ELF-1 (cell line): ENCODE results near the gene CYP27B1.

Source experiments
- DNase-seq: peaks from one replicate; pipeline ENCODE4 v3.0.0-alpha.2; 2016; ENCODE audit warnings: low read depth, low spot score

The CYP27B1 gene

GRCh38 chr12:57765698-57766463 is 997 bp downstream of the CYP27B1 start:
- DNase-seq = peak; percentile 21

DNA sequence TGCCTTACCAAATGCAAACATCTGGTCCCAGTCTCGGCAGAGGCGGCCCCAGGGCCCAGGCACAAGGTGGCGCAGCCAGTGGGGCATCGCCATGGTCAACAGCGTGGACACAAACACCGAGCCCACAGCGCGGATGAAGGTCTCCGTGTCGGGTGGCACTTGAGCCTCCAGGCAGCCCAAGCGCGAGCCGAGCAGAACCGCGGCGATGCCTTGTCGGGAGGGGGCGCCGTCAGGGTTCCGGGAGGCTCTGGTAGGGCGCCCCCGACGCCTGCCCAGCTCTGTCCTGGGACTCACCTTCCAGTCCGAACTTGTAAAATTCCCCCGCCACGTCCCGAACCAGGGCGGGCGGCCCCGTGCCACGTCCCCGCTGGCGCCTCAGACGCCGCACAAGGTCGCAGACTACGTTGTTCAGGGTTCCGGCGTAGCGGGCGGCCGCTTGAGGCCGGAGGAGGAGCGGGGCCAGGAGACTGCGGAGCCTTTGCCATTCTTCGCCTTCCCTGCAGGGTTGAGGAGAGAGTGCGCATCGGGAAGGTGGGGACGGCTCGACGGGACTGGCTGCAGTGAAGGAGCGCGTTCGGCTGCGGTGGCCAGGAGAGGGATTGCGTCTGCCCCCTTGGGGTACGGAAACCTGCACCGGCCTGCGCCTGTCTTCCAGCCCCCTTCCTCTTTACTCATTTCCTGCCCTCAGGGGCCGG is 1.7 kb downstream of the CYP27B1 start:
- peak; percentile 75 for DNase-seq

GRCh38 chr12:57764662-57765002 is 2.2 kb downstream of the CYP27B1 start:
- no peak for DNase-seq

DNA sequence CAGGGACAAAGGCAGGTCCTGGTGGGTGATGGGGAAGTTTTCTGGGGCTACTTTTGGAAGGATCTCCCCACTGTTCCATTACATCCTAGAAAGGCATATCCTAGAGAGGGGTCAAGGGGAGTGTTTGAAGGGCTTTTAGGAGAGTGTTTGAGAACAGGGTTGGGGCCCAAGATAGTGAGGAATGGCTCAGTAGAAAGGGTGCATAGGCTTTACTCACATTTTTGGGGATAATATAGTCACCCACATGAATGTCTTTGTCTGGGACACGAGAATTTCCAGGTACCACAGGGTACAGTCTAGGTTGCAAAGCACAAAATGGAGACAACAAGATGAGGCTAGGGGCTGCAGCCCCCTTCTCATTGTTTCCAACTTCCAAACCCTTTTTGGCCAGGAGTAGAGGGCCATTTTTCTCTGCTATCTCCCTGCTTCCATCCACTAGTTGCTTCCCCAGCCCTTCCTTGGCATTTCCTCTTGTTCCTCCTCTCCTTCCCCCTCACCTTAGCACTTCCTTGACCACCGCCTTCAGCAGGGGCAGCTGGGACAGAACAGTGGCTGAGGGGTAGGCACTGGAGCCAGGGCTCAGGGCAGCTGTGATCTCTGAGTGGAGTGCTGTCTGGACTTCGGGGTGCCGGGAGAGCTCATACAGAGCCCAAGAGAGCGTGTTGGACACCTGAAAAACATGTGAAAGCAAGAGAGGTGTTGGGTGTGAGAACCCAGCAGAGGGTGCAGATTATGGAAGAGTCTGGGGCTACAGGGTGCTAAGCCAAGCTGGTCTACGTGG is 2.8 kb downstream of the CYP27B1 start:
- no peak for DNase-seq

DNA sequence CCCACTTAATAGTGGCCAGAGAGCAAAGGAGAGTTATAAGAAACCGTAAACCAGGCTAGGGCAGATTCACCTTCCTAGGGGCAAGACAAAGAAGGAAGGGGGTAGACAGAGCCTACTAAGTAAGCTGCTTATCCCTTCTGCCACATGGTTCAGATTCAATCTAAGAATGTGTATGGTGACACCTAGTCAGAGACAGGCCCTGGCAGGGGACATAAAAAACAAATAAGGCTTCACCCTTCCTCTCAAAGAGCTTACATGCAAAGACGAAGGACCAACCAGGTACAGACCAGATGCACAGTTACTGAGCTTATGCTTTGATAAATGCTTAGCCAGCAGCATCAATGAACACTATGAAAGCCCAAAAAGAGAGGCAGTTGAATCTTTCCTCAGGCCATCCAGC is 4.4 kb downstream of the CYP27B1 start:
- no peak for DNase-seq

DNA sequence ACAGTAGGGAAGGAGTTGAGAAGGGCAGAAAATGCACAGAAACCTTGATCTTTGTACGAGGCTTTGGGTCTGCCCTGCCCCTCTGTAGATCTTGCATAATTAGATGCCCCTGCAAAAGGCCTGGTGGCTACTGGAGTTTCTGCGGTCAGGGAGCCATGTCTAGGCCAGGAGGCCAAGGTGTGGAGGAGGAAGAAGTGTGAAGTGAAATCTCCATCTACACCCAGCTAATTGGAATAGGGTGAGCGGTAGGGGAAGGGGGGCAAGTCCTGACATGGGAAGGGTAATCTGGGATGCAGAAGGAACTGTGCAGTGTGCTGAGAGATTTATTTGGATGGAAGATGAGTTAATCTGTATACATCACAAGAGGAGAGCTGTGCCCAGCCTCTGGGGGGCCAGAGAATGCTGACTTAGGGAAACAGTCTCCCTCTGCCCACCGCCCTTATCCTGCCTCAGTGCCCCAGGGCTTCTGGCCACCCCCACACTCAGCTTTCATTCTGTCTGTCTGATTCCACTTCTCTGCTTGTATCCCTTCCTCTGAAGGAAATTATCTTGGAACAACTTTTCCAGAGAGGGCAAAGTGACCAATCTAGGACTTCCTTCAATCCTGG is 5.4 kb downstream of the CYP27B1 start:
- DNase-seq = no peak

GRCh38 chr12:57760347-57760982 is 6.4 kb downstream of the CYP27B1 start:
- peak; percentile 27 for DNase-seq

GRCh38 chr12:57759360-57759980 is 7.4 kb downstream of the CYP27B1 start:
- DNase-seq = no peak

- DNase-seq = no peak
These were observed 8.1 kb downstream of the CYP27B1 start for GRCh38 chr12:57758552-57759359.

GRCh38 chr12:57757771-57758170 is 9.1 kb downstream of the CYP27B1 start:
- no peak for DNase-seq

DNA sequence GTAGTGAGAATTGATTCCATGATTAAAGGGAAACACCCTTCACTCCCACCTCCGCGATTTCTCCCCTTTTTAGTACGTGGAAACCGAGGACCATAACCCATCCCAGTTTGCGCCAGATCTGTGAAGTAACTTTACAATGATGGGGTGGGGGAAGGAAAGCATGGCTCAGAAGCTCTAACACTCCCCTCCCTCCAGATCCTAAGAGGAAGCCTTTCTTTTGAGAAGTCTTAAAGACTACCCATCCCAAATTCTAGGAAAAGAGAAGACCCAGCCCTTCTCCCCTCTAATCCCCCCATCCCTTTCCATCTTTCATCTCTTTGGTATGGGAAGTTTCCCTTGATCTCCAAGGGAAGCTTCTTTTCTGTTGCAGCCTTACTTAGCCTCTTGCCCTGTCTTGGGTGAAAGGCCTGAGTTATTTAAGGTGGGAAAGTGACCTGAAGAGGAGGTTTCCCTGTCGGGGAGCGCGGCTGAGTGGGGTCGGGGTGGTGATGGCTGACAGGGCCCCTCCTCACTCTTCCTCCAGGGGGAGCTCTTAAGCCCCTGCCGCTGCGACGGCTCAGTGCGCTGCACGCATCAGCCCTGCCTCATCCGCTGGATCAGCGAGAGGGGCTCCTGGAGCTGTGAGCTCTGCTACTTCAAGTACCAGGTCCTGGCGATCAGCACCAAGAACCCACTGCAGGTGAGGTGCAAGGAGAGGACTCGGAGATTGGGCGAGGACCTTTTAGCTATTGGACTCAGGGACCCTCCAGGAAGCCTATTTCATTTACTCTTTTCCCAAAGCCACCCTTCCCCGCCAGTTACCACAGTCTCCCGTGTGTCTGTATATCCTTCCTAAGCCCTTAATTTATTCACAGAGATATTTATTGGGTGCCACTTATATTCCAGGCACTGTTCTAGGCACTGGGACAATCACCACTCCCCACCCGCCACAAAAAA is 10.2 kb downstream of the CYP27B1 start:
- DNase-seq = peak; percentile 78

DNA sequence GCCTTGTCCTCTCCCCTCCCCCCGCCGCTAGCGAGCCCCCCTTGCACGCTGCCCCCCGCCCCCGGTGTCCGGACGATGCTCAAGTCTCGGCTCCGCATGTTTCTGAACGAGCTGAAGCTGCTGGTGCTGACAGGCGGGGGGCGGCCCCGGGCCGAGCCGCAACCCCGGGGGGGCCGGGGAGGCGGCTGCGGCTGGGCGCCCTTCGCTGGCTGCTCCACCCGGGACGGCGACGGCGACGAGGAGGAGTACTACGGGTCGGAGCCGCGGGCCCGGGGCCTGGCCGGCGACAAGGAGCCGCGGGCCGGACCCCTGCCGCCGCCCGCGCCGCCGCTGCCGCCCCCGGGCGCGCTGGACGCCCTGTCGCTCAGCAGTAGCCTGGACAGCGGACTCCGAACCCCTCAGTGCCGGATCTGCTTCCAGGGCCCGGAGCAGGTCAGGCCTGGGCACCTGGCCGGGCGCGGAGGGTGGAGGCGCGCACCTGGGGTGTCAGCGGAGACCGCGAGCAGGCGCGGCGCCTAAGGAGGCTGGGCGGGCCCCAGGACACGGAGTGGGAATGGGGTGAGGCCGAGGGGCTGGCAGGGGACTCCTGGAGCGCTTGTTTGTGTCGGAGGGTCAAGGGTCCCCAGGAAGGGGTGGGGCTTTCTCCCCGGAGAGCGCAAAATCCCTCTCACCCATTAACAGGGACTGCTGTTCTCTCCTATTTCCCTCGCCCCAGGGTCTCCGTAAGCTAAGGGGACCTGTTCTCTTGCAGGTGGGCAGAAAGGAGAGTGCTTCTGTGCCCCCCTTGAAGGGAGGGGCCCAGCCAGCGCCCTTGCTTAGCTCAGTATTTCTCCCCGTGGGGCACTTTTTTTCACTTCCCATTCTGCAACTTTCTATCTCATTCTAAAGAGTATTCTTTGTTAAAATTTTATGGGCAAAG is 11.2 kb downstream of the CYP27B1 start:
- DNase-seq = peak; percentile 22

GRCh38 chr12:57755194-57755453 is 11.8 kb downstream of the CYP27B1 start:
- no peak for DNase-seq

DNA sequence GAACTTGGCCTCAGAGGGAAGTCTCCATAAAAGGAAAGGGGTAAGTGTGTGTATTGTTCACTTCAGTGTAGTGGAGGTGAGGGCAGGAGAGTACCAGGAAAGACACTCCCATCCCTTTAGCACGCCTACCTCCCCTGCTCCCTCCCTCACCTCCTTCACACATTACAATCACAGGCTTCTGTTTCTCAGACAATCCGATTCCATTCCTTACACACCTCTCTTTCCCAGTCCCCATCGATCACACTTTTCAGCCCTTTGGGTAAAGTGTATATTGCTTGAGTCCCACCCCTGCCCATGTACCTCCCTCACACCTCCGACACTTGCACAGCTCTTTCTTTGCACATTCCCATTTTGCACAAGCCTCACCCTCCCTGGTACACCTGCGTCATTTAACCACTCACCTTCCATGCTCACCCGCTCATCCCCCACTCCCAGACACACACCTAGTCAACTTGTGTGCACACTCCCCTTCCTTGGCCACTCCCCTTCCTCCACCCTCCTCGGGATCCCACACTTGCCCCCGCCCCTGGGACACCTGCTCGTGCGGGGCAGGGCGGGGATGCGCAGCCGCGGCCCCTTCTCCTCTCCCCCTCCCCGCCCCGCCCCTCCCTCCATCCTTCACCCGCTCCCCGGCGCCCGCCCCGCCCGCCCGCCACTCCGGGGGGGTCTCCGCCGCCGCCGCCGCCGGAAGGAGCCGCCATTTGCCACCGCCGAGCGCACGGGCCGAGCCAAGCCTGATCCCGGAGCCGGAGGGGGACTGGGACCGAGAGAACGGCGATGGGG is 12.3 kb downstream of the CYP27B1 start, which contains the start of gene MARCHF9:
TSS of gene MARCHF9 (plus strand) at position 693 of the 783 bp plus-strand sequence. CDS start 426 bp downstream, outside the sequence.
- DNase-seq = peak; percentile 37

DNA sequence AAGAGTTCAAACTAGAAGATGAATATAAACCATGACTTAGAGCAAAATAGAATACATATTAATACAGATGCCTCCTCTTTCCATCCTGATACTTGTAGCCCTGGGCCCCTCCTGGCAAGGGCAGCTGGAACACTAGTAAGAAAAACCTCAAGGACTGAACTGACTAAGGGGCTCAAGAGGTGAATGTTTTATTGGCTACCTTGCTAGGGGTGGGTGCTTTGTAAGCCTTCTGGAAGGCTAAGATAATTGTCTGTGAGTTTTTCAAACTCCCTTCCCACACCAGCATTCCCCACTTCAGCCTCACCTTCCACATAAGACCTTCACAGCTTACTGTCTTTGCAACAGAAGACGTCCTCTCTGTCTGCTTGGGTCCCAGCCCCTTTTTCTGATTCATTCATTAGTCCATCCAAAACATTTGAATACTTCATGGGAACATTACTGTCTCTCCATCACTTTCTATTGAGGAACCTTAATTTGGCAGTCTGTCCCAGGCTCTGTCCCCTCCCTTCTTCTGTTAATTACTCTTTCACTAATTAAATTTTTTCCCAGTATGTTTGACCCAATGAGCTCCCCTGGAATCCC is 13.0 kb downstream of the CYP27B1 start:
- no peak for DNase-seq

- no peak for DNase-seq
These were observed 14.2 kb downstream of the CYP27B1 start for GRCh38 chr12:57752668-57753000.
